ENCODE measurements around the gene TRABD2B. TPM values are rescaled to one million over a fixed set of nuclear protein-coding genes. Genes with fewer than 3 reads are reported as not detected.

TRABD2B gene
- total RNA-seq, 1 experiment from 2014 or later: not detected

DNA sequence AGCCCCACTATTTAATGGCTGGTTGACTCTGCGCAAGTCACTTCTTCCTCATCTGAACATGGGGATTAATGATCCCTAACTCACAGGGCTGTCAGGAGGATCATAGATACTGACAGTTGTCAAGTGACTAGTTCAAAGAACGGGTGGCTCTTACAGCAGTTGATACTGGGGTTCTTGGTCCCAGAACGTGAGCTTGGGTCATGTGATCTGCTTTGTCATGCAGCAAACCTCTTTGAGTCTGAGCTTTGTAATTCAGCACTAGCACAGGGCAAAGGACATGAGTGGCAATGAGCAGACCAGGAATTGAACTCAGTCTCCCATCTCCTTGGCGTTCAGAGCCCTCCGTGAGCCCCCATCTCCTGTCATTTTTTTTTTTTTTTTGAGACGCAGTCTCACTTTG lies 64.4 kb downstream of the TRABD2B start:
- no peak for DNase-seq (ENCODE audit: low read depth, low spot score)
- in situ Hi-C loops (cut with HindIII; ENCODE audit: low pct_unique_long_range_greater_than_20kb, low sequenced_read_pairs): no loop called here

DNA sequence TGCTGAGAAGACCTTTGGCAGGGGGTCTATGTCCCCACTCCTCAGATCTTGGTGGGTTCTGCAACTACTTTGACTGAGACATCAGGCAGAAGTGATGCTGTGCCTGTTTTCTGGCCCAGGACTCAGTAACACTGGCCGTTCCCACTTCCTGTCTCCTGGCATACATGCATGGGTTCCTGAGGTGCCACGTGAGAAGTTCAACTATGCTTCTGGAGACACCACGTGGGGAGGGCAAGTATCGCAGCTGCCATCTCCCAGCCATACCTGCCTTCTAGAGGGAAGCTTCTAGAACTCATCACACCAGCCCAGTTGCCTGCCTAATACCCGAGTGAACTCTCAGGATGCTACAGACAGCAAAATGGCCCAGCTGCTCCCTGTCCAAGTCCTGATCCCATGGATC lies 65.8 kb downstream of the TRABD2B start:
- peak; percentile 59 for DNase-seq (ENCODE audit: low read depth, low spot score)
- in situ Hi-C loops (cut with HindIII; ENCODE audit: low pct_unique_long_range_greater_than_20kb, low sequenced_read_pairs): no loop called here

DNA sequence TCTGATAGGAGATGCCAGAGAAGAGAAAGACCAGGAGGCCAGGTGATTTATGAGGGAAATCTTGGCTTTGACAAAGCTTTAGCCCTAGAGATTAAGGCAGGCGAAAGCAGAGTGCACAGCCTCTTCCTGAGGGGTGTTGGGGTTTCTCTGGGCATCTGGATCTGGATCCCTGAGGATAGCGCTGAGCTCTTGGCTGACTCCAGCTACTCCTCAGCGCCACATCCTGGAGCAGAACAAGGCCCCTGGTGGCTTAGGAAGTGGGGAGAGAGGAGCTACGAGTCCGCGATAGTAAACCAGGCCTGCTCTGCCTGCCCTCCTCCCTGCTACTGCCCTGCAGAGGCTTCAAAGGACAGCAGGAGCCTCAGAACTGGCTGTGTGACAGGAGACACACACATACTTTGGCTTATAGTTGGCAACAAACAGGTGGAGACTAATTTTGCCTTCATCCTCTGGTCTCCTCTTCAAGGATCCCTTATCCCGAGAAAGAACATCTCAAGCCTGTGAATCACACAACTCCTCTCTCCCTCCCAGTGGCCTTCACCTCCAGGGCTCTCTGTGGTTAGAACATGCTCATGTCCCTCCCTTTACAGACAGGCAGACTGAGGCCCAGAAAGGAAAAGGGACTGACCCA lies 66.9 kb downstream of the TRABD2B start:
- in situ Hi-C loops (cut with HindIII; ENCODE audit: low pct_unique_long_range_greater_than_20kb, low sequenced_read_pairs): no loop called here
- no peak for DNase-seq (ENCODE audit: low read depth, low spot score)

DNA sequence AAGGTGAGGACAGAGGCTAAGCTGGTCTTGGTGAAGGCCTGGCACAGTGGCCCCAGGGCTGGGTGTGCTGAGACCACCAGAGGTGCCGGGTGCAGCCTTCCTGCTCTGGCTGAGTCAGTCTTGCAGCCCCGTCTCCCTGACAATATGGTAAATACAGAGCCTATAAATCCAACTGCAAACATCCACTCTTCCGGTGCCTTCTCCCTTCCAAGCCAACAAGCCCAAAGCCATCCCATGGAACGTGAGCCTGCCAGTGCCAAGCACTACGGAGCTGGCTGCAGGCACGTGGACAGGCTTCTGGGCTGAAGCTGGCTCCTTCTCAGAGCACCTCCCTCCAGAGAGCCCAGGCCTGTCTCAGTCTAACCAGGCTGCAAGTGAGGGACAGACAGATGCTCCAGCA lies 70.0 kb downstream of the TRABD2B start:
- no peak for DNase-seq (ENCODE audit: low read depth, low spot score)
- in situ Hi-C loops (cut with HindIII; ENCODE audit: low pct_unique_long_range_greater_than_20kb, low sequenced_read_pairs): no loop called here

DNA sequence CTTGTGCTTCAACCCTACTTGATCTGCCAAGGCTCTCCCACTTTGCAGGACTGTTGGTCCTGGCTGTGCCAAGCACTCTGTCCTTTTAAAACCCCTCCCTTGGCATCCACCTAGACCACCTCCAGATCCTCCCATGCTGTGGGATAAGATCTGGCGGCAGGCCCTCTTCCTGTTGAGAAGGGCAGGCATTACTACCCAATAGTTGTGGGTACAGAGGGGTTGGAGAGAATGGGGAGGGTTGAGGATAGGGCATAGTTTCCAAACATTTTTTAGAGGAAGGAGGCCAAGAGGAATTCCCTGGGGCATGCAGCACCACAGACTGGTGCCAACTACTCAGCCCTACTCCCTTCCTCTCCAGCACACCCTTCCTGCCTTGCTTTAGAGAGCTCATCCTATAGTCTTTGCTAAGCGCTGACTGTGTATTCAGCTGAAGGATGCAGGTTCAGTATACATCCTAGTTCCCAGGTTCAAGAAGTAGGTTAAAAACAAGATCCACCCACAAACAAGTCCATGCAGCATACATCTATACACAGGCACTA lies 70.7 kb downstream of the TRABD2B start:
- in situ Hi-C loops (cut with HindIII; ENCODE audit: low pct_unique_long_range_greater_than_20kb, low sequenced_read_pairs): no loop called here
- no peak for DNase-seq (ENCODE audit: low read depth, low spot score)

DNA sequence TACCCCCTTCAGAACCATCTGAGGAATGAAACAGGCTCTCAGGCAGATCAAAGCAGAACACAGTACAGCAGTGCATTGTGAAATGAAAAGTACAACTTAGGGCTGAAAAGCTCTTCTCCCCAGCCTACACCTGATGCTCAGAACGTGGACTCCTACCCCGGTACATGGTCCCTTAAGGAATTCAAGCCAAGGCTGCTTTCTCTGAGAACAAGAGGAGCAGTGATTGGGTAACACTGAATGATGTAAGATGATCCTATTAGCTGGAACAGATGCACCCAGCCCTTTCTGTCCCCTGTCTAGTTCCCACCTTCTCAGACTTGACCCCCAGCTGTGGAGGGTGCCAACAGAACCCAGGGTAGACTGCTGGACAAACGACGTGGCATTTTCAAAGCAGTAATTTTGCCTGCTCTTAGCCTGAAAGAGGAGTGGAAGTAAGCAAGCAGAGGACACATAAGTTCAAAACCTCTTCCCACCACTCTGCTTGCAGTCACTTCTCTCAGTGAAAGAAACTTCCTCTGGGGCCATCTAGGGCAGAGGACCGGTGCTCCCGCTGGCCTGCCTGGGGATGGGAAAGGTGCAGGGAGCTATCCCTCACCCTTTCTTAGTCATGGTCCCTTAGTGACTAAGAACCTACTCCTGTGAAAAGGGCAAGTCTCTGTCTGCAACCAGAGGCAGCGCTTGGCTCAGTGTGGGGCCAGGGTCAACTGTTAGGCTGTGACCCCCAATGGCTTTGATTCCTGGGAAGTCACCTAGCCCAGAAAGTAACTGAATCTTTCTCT lies 72.7 kb downstream of the TRABD2B start:
- in situ Hi-C loops (cut with HindIII; ENCODE audit: low pct_unique_long_range_greater_than_20kb, low sequenced_read_pairs): no loop called here

DNA sequence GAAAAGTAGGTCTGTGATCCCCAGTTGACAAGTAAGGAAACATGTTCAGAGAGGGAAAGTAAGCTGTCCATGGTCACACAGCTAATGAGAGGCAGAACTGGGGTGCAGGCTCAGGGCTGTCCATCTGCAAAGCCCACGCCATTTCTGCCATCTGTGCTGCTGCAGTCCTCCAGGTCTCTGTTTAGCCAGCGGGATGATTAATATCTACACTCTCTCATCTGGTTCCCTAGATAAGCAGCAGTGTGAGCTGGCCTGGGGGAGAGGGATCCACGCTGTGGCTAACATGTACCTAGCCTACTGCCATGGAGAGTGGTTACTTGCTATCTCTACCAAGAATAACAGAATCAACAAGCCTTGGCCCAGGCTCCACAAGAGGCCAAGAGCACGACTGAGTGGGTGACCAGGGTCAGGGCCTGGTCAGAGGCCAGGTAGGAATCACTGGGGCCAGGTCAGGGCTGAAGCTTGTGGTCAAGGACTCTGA lies 75.2 kb downstream of the TRABD2B start:
- DNase-seq (ENCODE audit: low read depth, low spot score): no peak
- in situ Hi-C loops (cut with HindIII; ENCODE audit: low pct_unique_long_range_greater_than_20kb, low sequenced_read_pairs): no loop called here

More for the DNA sequence above, 72.7 kb downstream of the TRABD2B start:
- no peak for DNase-seq (ENCODE audit: low read depth, low spot score)

DNA sequence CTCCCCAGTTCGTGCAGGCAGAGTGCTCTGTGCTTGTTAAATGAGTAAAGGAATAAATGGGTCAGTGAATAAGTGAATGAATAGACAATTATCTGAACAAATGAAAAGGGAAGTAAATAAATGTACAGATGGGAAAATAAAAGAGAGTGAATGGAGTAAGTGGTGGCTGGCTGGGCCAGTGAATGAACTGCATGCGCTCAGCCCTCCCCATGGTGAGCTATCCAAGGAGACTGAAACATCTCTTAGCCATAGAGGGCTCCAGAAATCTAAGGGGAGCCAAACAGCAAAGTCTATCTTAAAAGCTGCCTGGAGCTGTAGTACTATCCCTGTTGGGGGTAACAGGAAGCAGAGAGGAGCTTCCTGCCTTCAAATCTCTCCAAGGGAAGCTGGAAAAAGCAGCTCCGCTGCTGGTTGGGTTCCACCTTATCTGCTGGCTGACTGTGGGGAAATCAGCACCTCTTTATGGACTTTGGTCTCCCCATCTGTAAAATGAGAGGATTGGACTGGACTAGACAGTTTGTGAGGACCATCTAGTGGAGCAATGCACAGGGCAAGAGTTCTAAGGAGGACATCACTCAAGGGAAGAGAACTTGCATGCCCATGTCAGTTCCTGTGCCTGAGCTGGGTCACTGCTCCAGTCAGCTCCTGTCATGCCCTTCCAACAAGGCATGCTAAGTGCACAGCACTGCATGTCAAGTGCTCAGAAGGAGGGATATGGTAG lies 77.9 kb downstream of the TRABD2B start:
- no peak for DNase-seq (ENCODE audit: low read depth, low spot score)
- in situ Hi-C loops (cut with HindIII; ENCODE audit: low pct_unique_long_range_greater_than_20kb, low sequenced_read_pairs): no loop called here

DNA sequence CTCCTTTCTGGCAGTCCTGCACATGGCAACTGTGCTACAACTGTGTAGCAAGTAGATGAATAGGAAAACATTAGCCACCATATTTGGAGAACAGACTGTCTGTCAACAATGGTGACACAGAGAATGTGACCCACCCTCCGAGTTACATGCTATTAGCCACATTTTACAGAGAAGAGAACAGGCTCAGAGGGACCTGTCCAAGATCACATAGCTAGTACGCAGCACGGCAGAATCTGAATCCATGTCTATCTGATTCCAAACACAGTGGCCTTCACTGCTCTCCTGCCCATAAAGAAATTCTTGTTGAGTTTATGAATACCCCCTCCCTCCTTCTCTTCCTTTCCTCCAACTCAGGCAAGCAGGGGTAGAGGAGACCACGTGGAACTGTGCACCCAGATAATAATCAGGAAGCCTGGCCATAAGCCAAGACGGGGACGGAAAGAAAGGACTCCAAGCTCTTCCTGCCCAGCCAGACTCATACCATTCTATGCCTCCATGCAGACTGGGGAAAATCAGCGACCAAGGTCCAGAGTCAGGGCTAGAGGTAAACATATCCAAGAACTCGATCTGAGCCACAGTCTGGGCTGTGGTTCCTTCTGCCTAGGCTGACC lies 78.8 kb downstream of the TRABD2B start:
- in situ Hi-C loops (cut with HindIII; ENCODE audit: low pct_unique_long_range_greater_than_20kb, low sequenced_read_pairs): no loop called here

DNA sequence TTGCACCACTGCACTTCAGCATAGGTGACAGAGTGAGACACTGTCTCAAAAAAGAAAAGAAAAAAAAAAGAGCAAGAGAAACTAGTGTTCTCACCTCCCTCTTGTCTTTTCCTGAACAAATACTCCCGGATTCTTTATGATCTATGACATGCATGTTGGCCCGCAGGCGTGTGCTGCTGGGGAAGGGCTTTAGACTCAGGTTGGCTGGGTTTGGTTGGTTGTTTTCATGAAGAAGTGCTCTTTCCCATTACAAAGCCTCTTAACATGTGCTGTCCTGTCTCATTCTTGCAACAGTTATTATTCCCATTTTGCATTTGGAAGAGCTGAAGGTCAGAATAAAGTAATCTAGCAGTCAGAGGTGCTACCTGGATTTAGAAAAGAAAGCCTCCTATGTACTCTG lies 79.5 kb downstream of the TRABD2B start:
- in situ Hi-C loops (cut with HindIII; ENCODE audit: low pct_unique_long_range_greater_than_20kb, low sequenced_read_pairs): no loop called here
- no peak for DNase-seq (ENCODE audit: low read depth, low spot score)

More for the DNA sequence above, 78.8 kb downstream of the TRABD2B start:
- DNase-seq (ENCODE audit: low read depth, low spot score): no peak

DNA sequence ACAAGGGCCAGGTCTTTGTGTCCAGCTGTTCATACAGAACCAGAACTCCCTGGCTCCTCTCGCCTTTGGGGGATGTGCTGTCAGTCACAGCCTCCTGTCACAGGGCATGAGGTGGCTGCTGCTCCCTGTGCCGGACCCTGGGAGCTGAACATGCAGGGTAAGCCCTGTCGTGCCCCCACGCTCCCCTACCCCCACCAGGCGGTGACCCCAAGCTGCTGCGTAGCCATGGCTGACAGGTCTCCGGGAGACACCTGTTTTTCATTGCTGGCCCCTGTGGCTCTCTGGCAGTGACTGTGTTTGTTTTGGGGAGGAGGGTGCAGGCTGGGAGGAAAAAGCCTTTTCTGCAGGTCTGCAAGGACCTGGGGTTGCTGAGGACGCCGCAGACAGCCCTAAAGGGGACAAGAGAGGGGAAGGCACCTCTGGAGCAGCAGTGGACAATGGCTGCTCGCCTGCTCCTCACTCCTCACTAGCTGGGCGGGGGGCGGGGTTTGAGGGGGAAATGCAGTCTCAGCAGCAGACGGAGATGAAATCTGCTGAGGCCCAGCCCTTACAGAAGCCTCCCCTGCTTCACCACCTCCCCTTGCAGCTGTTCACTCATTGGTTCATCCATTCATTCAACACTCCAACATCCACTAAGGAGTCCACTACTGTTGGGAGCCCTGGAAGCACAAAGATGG lies 81.4 kb downstream of the TRABD2B start:
- in situ Hi-C loops (cut with HindIII; ENCODE audit: low pct_unique_long_range_greater_than_20kb, low sequenced_read_pairs): no loop called here
- DNase-seq (ENCODE audit: low read depth, low spot score): no peak

DNA sequence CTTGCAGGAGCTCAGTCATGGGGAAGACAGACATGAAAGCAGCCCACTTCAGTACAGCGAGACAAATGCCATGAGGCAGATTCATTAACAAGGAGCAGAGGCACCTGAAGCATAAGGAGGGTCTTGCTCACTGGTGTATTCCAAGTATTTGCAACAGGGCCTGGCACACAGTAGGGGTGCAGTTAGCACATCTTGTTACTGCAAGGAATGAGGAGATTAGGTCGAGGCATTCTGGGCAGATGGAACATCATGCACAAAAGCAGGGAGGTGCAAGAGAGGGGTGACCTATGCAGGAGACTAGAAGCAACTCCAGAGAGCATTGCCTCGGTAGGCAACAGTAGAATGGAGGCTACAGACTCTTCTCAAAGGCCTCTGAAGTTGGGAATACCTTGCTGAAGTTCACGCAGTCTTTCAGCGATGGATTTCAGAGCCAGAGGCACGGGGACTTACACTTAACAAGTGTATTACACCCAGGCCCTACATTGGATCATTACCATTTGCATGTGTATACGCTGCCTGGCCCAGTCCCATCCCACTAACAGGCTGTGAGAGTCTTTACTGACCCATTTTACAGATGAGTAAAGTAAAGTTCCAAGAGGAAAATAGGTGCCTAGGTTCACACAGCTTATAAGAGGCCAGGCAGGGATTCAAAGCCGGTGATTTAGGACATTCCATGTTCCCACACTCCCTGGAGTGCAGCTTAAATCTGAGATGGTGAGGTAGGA lies 82.1 kb downstream of the TRABD2B start:
- in situ Hi-C loops (cut with HindIII; ENCODE audit: low pct_unique_long_range_greater_than_20kb, low sequenced_read_pairs): no loop called here
- DNase-seq (ENCODE audit: low read depth, low spot score): no peak

DNA sequence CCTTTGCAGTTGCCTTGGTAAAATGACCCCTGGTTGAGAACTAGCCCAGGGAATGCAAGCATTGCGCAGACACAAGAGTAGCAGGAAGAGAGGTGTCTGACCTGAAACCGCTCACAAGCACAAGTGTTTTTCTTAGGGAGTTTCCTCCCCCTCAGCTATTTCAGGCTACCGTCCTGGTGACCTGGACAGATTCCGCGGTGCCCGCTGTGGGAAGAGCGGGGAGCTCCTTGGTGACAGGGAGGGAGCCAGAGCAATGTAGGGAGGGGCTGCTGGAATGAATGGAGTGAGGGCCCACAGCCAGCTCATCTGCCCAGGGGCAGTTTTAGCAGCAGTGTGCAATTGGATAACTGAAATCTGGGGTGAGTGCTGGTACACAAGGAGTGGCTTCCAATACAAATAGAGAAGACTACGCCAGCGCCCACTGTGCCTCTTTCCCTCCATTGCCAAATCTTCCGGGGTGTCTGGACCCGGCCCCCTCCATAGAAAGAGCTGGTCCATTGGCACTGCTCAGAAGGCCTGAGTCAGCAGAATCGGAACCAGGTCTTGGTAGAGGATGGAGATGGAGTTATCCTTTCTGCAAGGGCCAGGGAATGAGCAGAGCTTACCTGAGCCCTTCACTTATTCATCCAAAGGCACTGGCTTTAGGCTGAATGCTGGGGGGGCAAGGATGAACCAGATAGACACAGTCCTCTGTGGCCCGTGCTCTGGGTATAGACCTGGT lies 82.8 kb downstream of the TRABD2B start:
- in situ Hi-C loops (cut with HindIII; ENCODE audit: low pct_unique_long_range_greater_than_20kb, low sequenced_read_pairs): no loop called here
- DNase-seq (ENCODE audit: low read depth, low spot score): no peak

DNA sequence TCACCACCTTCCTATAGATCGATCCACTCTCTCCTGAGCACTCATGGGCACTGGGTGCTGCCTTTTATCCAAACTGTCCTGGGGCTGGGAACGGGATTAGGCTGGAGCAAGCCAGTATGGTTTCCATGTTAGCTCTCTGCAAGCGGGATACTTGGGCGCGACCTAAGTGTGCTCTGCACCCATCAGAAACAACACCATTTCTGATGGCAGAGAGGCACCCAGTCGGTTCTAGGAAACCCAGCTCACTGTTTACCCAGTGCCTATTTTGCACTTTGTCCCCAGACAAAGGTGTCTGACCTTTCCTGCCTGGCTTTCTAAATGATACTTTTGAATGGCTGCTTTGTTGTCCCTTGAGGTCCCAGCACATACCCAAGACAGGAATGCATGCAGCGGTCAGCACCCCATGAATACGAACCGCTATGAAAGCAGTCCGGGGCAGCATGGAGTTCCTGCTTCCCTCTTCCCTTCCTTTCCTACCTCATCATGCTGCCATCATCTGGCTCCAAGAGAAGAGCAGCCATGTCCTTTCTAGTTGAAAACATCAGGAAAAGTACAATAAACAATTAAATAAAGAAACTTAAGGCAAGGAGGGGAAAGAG lies 83.9 kb downstream of the TRABD2B start:
- no peak for DNase-seq (ENCODE audit: low read depth, low spot score)
- in situ Hi-C loops (cut with HindIII; ENCODE audit: low pct_unique_long_range_greater_than_20kb, low sequenced_read_pairs): no loop called here

DNA sequence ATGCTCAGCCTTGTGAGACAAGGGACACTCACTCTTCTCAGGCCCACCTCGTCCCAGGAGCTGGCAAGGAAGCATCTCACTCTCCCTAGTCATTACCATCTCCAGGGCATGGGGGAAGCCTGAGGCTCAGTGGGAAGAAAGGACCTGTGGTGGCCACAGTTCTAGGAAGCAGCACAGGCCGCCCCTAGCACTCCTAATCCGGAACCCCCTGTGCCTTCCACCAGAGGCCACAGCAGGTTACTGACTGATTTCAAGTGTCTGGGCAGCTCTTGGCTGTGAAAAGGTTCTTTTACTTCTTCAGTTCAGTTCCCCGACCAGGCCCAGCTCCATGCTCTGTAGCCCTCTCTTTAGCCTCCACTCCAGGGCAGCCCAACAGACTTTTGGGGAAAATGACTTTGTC lies 84.4 kb downstream of the TRABD2B start:
- DNase-seq (ENCODE audit: low read depth, low spot score): no peak
- in situ Hi-C loops (cut with HindIII; ENCODE audit: low pct_unique_long_range_greater_than_20kb, low sequenced_read_pairs): no loop called here

DNA sequence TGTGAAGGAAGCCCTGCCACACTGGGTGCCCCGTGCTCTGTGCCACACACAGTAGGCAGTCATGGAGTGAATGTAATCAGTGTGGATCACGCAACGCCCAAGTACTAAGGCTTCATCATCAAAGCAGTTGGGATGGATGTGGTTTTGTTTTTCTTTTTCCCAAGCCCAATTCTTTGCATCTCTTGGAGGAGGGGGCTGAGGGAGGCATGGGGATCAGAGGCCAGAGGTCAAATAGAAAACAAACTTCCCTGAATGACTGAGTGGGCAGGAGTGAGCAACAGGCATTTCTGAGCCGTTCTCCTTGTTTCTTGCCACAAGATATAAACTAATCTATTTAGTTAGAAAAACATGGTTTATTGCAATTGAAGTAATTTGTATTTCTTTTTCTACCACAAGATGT lies 85.3 kb downstream of the TRABD2B start:
- in situ Hi-C loops (cut with HindIII; ENCODE audit: low pct_unique_long_range_greater_than_20kb, low sequenced_read_pairs): no loop called here
- DNase-seq (ENCODE audit: low read depth, low spot score): no peak

Measured in SK-MEL-5 (cell line).